GM12878 (cell line): ENCODE measurements around the gene MPIG6B.

Source experiments
- CHD4 ChIP-seq: fragments of 200-600 bp; sonication (generic); IDR thresholded peaks from 2 replicates; pipeline ENCODE4 v1.6.1; 2016; ENCODE audit warnings: mild to moderate bottlenecking
- CTCF ChIP-seq, 3 experiments: IDR thresholded peaks in 2 of 3; conservative IDR thresholded peaks in 1 of 3; 2 replicates each; pipeline ENCODE4 v1.5.1; 2011; ENCODE audit warnings: low read depth in 3 of 3, low read length in 3 of 3, mild to moderate bottlenecking in 3 of 3, control low read depth in 2 of 3, moderate library complexity in 2 of 3, inconsistent platforms in 1 of 3, mixed read lengths in 1 of 3; ENCODE audit not compliant: control insufficient read depth in 2 of 3, insufficient read depth in 1 of 3; ENCODE audit errors: extremely low read depth in 1 of 3

GRCh38 chr6:31737991-31738979 is 15.1 kb downstream of the MPIG6B start:
- TF ChIP-seq CTCF (IDR thresholded peaks at IDR 0.05 in 2 of 3, conservative IDR thresholded peaks at IDR 0.05 in 1 of 3; ENCODE audit: control insufficient read depth in 2 of 3, extremely low read depth in 1 of 3, insufficient read depth in 1 of 3, low read depth in 3 of 3, low read length in 3 of 3): peak; percentile 28 to 32 (median 30); a peak in 2 of 6 replicates
- no peak for TF ChIP-seq CHD4
